Activated CD8-positive, alpha-beta memory T cell treated with anti-CD3 and anti-CD28 coated beads, Interleukin-2, amount 50 U/mL, for 24 hours (primary cell): ENCODE results near the gene CANT1.

Experiments
- DNase-seq: peaks from one replicate; pipeline ENCODE4 v3.0.0-alpha.2; 2020; ENCODE audit errors: extremely low read depth

Gene CANT1

DNA sequence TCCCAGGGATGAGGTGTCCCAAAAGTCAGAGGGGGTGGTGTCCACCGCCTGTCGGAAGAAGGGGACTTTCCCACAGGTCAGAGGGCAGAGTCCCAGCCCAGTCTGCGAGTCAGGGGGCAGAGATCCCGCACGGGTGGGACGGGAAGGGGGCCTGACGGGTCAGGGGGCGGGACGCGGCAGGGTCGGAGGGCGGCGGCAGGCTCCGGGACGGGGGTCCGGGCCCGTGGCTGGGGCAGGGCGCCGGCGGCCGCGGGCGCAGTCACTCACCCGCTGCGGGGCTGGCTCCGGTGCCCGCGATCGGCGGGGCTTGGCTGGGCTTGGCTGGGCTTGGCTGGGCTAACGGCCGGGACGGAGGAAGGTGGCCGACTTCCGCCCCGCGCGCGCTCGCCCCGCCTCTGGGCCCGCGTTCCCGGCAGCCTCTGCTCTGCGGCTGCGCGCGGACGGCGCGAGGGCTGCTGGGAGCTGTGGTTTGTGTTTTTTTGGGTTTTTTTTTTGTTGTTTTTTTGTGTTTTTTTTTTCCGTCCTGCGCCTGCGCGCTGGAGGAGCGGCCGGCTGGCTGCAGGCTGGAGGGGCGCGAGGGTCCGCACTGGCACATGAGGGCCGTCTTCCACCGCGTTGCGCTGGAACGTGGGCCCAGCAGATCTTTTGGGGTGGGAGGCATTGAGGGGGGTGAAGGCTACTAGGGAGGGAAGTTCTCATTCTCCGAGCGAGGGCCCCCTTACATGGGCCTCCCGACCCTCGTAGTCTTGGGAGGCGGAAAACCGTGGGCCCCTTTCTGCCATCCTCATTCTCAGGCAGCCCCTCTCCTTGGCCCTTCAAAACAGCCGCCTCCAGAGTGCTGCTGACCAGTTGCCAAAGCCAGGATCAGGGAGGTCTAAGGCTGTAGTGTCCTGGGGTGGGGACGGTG, at the start of gene CANT1:
Gene CANT1 (minus strand): TSS at position 368 of the 907 bp plus-strand sequence. CDS start 12,142 bp downstream, outside the sequence.
- DNase-seq, result peak; percentile 48

DNA sequence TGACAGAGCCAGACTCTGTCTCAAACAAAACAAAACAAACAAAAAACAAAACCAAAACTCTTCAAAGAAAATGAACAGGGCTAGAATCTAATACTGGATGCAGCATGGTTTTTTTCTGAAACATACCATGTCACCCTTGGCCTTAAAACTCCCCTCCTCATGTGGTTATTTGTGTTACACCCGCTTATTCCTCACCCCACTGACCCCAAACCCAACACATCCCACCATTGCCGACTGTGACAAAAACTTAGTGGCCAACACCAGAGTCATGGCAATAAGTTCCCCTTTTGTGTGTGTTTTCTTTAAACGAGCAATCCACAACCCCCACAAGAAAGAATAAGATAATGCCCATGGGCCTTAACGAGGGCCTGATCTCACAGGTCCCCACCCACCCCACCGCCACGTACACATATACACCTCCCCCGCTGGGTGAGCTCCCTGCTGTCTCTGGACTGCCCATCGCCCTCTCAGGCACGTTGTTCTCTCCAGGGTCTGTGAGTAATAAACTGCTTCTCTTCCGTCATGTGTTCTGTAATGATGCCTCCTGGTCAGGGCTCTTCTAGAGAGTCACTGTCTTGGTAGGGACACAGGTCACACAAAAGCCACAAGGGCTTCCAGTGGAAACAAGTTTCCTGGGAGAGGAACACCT, 48.3 kb upstream of the CANT1 start:
- no peak for DNase-seq

DNA sequence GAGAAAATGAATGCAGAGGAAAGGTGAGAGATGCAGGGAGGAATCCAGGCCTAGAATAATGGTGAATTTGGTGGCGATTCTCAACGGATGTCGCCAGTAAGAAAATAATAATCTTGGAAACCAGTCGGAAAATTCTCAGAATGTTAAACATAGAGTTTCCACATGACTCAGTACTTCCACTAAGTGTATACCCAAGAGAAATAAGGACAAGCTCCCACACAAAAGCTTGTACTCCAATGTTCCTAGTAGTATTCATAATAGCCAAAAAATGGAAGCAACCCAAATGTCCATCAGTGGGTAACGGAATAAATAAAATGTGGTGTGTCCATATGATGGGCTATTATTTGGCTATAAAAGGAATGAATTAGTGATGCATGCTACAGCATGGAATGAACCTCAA, 45.6 kb upstream of the CANT1 start:
- DNase-seq, result no peak

DNA sequence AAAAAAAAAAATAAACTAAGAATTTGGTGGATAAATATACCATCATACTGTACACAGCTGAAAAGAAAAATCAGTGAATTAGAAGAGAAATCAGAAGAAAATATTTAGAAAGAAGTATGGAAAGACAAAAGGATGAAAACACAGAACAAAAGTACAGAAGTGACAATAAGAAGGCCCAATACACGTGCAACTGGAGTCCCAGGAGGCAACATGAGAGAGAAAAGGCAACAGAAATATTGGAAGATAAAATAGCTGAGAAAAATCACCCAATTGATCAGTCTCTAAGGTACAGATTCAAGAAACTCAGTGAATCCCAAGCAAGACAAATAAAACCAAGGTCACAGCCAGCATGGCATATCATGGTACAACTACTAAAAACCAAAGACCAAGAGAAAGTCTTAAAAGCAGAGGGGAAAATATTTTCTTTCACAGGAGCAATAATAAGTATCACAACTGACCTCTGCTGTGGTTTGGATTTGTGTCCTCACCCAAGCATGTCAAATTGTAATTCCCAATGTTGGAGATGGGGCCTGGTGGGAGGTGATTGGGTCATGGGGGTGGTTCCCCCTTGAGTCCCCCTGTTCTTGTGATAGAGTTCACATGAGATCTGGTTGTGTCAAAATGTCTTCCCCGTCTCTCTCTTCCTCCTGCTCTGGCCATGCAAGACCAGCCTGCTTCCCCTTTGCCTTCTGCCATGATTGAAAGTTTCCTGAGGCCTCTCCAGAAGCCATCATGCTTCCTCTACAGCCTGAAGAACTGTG, 44.8 kb upstream of the CANT1 start:
- DNase-seq, result no peak

DNA sequence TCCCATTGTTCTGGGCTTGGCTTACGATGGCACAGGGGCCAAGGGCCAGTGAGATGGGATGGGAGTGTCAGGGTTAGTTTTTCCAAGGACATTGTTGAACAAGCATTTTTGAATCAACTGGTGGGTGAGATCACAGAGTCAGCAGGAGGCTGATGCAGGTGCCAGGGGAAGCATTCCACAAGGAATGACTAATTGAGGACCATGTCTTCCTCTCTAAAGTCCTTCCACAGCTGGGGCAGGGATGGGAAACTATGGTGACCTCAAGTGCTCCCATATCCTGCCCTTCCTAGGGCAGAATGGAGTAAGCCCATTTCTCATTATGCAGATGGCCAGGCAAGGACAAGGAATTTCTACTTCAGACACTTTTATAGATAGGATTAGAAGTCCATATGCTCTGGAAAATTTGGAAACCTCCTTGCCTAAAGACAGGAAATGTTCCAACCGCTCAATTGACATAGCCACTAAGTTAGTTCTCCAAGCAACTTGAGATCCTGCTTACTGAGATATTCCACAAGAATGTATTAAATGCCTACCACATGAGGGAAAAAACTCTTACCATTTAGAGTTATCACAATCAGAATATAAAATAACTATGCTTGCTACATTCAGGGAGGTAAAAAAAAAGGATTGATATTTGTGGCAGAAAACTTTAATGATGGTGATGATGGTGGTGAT, 43.8 kb upstream of the CANT1 start:
- no peak for DNase-seq

DNA sequence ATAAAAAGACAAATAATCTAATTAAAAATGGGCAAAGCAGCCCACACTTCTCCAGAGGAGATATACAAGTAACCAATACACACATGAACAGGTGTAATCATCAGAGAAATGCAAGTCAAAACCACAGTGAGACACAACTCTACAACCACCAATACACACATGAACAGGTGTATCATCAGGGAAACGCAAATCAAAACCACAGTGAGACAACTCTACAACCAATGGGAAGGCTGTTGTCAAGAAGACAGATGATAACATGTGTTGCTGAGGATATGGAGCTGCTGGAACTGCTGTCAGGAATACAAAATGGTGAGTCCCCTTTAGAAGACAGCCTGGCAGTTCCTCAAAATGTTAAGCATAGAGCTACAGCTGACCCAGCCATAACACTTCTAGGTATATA, 42.6 kb upstream of the CANT1 start:
- no peak for DNase-seq

DNA sequence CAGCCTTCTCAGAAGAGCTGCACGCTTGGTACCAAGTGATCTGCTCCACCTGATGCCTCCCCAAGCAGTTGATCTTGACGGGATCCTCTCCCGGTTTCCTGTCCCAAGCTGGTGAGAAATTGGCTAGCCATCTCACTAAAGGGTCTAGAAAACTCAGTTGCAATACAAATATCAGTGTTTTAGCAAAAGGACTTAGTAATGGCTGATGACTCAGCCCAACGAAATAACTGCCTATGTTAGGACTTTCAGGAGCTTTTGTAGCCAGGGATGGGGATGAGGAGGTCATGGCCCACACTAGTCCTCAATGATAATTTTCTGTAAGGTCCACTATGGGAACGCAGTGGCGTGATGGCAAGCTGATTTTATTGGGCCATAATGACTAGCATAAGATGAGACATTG, 41.7 kb upstream of the CANT1 start:
- DNase-seq, result no peak

DNA sequence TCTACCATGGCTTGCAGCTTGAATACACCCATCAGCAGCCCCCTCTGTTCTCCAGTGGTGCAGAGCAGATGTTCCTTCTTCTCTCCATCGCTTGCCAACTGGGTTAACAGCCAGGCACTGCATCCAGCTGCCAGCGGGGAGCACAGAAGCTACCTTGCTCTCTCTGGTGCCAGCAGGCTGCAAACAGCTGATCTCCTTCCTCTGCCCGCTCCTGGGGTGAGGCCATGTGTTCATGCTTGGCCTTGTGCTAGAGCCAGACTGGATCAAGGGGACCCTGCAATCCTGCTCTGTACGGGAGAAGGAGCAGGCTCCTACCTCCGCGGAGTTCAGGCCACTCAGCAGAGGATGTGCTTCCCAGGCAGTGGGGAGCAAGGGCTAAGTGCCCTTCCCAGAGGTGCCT, 41.0 kb upstream of the CANT1 start:
- no peak for DNase-seq

DNA sequence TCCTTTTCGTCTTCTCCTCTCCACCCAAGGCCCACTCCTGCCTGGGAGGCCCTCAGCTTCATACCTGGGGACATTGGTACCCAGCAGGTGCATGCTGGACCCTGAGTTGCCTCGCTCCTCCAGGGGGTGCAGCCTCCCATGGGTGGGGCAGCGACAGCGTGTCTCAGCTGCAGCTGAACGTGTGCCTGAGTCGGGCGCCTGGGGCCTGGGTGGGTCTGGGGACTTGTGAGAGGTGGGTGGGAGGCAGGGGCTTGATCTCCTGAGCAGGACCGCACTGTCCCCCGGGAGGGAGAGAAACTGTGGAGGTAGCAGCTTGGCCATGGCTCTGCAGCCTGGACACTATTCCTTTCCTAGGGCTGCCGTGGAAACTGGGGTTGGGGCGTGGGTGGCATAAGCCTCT, 40.3 kb upstream of the CANT1 start:
- DNase-seq, result no peak

DNA sequence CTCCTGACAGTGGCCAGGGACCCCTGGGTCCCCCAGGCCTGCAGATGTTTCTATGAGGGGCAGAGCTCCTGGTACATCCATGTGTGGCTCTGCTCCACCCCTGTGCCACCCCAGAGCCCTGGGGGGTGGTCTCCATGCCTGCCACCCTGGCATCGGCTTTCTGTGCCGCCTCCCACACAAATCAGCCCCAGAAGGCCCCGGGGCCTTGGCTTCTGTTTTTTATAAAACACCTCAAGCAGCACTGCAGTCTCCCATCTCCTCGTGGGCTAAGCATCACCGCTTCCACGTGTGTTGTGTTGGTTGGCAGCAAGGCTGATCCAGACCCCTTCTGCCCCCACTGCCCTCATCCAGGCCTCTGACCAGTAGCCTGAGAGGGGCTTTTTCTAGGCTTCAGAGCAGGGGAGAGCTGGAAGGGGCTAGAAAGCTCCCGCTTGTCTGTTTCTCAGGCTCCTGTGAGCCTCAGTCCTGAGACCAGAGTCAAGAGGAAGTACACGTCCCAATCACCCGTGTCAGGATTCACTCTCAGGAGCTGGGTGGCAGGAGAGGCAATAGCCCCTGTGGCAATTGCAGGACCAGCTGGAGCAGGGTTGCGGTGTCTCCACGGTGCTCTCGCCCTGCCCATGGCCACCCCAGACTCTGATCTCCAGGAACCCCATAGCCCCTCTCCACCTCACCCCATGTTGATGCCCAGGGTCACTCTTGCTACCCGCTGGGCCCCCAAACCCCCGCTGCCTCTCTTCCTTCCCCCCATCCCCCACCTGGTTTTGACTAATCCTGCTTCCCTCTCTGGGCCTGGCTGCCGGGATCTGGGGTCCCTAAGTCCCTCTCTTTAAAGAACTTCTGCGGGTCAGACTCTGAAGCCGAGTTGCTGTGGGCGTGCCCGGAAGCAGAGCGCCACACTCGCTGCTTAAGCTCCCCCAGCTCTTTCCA, 39.5 kb upstream of the CANT1 start:
- no peak for DNase-seq

DNA sequence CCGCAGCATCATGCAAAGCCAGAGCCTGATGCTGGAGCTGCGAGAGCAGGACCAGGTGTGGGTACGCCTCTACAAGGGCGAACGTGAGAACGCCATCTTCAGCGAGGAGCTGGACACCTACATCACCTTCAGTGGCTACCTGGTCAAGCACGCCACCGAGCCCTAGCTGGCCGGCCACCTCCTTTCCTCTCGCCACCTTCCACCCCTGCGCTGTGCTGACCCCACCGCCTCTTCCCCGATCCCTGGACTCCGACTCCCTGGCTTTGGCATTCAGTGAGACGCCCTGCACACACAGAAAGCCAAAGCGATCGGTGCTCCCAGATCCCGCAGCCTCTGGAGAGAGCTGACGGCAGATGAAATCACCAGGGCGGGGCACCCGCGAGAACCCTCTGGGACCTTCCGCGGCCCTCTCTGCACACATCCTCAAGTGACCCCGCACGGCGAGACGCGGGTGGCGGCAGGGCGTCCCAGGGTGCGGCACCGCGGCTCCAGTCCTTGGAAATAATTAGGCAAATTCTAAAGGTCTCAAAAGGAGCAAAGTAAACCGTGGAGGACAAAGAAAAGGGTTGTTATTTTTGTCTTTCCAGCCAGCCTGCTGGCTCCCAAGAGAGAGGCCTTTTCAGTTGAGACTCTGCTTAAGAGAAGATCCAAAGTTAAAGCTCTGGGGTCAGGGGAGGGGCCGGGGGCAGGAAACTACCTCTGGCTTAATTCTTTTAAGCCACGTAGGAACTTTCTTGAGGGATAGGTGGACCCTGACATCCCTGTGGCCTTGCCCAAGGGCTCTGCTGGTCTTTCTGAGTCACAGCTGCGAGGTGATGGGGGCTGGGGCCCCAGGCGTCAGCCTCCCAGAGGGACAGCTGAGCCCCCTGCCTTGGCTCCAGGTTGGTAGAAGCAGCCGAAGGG, 38.6 kb upstream of the CANT1 start:
- DNase-seq, result no peak

DNA sequence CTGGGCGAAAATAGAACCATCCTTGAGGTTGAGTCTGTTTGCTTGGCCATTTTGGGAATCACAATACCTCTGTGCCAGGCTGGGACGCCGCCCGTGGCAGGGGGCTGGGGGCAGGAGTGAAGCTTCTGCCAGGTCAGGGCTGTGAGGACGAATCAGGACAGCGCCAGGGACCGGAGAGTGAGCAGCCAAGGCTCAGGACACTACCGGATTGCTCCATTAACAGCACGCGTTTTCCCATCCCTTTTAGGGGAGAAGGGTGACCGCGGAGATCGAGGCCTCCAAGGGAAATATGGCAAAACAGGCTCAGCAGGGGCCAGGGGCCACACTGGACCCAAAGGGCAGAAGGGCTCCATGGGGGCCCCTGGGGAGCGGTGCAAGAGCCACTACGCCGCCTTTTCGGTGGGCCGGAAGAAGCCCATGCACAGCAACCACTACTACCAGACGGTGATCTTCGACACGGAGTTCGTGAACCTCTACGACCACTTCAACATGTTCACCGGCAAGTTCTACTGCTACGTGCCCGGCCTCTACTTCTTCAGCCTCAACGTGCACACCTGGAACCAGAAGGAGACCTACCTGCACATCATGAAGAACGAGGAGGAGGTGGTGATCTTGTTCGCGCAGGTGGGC, 37.8 kb upstream of the CANT1 start:
- DNase-seq, result no peak

DNA sequence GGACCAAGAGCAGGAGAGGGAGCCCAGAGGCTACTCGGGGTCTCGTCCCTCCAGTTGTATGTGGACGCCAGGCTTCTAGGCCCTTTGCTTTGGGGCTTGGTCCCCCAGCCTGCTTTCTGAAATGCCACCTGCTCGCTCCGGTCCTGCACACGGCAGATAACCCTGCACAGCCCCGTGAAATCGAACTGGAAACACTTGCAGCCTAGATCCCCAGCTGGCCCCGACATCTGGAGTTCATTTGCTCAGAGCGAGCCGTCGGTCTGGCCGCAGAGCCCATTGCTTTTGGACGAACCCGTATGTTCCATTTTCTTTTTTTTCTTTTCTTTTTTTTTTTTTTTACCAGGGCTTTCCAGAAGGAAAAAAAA, 37.3 kb upstream of the CANT1 start:
- DNase-seq, result no peak

DNA sequence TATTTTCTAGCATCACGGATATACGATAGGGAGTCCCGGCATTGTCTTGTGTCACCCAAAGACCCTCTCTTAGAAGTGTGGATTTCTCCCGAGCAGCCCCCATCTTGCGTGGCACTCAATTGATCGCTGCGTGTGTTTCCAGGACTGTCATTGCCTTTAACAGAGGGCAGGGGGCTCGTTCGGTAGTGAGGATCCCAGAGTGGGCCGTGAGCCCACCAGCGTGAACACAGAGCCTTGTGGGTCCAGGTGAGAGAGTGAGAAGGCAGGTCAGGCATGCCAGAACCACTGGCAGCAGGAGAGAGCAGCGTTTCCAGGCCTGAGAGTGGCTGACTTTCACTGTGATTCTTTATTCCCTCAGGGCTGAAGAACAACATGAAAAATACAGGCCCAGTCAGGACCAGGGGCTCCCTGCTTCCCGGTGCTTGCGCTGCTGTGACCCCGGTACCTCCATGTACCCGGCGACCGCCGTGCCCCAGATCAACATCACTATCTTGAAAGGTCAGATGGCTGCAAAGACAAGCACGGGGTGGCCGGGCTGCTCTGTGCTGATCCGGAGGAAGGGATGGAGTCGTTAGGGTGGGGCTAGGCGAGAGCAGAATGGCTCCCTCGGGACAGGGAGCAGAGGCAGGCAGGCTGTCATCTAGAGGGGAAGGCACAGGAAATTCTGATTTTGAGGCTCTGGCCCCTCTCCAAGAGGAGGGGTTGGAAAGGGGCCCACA, 36.8 kb upstream of the CANT1 start:
- no peak for DNase-seq

DNA sequence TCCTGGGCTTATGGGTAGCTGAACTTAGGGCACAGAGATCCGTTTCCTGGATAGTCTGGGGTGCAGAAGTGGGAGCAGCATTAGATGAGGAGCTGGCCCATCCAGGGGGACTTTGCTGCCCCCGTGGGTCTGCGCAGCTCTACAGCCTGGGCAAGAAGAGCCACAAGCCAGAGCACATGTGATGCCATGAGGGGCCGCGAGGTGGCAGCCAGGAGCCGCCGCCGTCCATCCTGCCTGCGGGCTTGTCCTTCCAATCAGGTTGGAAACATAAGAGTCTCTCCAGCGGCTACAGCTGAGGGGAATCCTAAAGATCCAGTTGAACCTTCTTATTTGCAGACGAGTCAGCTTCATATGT, 36.3 kb upstream of the CANT1 start:
- no peak for DNase-seq

DNA sequence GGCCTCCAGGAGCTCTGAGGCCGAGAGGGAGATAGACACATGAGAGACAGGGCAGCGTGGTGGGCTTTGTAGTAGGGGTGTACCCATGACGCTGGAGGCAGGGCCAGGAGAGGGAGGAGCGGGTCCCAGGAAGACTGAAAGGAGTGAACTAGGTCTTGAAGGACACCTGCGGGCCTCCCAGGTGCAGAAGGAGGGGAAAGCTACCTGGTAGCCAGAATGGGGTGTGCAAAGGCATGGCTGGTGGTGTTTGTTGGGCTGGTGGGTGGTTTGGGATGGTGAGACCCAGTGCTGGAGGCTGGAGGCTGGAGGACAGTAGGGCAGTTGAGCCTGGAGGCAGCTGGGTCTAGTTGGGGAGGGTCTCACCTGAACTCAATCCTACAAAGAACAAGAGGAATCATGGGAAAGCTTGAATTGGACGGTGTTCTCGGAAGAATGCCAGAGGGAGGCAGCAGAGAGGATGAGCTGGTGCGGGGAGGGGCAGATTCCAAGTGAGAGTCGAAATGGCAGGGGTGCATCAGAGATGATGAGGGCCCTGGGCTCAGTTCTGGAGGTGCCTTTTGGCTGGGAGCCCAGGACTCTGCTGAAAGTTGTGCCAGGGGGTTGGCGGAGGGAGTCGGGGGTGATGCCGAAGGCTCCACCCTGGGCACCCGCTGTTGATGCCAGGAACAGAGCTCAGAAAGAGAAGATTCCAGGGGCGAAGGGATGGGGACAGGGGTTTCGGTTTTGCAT, 35.6 kb upstream of the CANT1 start:
- no peak for DNase-seq

DNA sequence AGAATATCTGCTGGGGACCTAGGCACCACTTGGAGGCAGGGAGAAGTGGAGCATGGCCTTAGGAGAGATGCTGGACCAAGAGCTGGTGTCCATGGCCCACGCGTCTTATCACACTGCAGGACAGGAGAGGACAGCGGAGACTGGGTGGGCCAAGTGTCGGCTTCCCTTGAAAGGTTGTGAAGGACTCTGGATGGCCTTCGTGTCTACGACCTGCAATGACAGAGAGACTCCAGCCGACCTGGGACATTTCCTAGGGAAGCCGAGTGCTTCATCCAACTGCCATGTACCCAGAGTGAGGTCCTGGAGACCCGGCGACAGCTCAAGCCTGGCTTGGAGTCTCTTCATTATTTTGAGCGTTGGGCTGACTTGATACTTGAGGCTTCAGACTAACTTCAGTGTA, 34.9 kb upstream of the CANT1 start:
- no peak for DNase-seq

DNA sequence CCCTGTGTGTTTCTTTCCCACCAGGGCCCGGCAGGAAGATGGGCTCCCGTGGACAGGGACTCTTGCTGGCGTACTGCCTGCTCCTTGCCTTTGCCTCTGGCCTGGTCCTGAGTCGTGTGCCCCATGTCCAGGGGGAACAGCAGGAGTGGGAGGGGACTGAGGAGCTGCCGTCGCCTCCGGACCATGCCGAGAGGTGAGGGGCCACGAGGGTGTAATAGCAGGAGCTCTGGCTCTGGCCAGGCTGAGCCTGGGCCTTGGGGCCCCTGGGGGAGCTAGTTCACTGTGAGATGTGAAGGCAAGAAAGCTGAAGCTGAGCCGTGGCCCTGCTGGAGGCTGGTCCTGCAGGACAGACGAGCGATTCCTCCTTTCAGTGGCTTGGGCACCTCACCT, 34.4 kb upstream of the CANT1 start:
- no peak for DNase-seq
